Measurements from ENCODE around the gene PRORP.

Gene PRORP

GRCh38 chr14:35158491-35158890 is 36.1 kb downstream of the PRORP start:
- no peak for TF ChIP-seq GATA2 (IDR thresholded peaks at IDR 0.05; ENCODE audit: low read depth, low read length)

- TF ChIP-seq GATA2 (IDR thresholded peaks at IDR 0.05; ENCODE audit: low read depth, low read length) (no peak), GATA3 (IDR thresholded peaks at IDR 0.05; ENCODE audit: low read depth, low read length) (no peak)
Observed at GRCh38 chr14:35158951-35159653, 36.8 kb downstream of the PRORP start.

GRCh38 chr14:35159742-35160409 is 37.5 kb downstream of the PRORP start:
- TF ChIP-seq GATA2 (IDR thresholded peaks at IDR 0.05; ENCODE audit: low read depth, low read length) (no peak), GATA3 (IDR thresholded peaks at IDR 0.05; ENCODE audit: low read depth, low read length) (no peak)

- TF ChIP-seq GATA2 (IDR thresholded peaks at IDR 0.05; ENCODE audit: low read depth, low read length), result no peak
- no peak for TF ChIP-seq GATA3 (IDR thresholded peaks at IDR 0.05; ENCODE audit: low read depth, low read length)
Observed at GRCh38 chr14:35161231-35161630, 38.9 kb downstream of the PRORP start.

GRCh38 chr14:35163384-35163783 is 41.0 kb downstream of the PRORP start:
- TF ChIP-seq GATA2 (IDR thresholded peaks at IDR 0.05; ENCODE audit: low read depth, low read length) (no peak), GATA3 (IDR thresholded peaks at IDR 0.05; ENCODE audit: low read depth, low read length) (no peak)

- TF ChIP-seq GATA3 (IDR thresholded peaks at IDR 0.05; ENCODE audit: low read depth, low read length), result no peak
- no peak for TF ChIP-seq GATA2 (IDR thresholded peaks at IDR 0.05; ENCODE audit: low read depth, low read length)
Observed at GRCh38 chr14:35164849-35165248, 42.5 kb downstream of the PRORP start.

GRCh38 chr14:35167496-35167895 is 45.1 kb downstream of the PRORP start:
- no peak for TF ChIP-seq GATA2 (IDR thresholded peaks at IDR 0.05; ENCODE audit: low read depth, low read length)
- TF ChIP-seq GATA3 (IDR thresholded peaks at IDR 0.05; ENCODE audit: low read depth, low read length), result no peak

All from SH-SY5Y (cell line).